Erythroblast (primary cell): Measurements from ENCODE around the gene ZMPSTE24.
A peak's percentile ranks its signal among the peaks of the same experiment; 100 is the strongest.

Experiments
- GATA1 ChIP-seq: IDR thresholded peaks from 2 replicates; pipeline ENCODE4 v1.6.1; 2011; ENCODE audit warnings: low read depth, mild to moderate bottlenecking, control low read depth, low read length, moderate library complexity
- POLR2A ChIP-seq: IDR thresholded peaks from 2 replicates; pipeline ENCODE4 v1.6.1; 2011; ENCODE audit warnings: mild to moderate bottlenecking, low read length

GRCh38 chr1:40221977-40222772 is 35.9 kb upstream of the ZMPSTE24 start:
- TF ChIP-seq POLR2A (no peak), GATA1 (peak; percentile 41)
